ENCODE results near the gene IGDCC3. TPM values are rescaled to one million over a fixed set of nuclear protein-coding genes. Genes with fewer than 3 reads are reported as not detected.

The IGDCC3 gene
- total and polyA plus RNA-seq, 3 donors from 2014 or later, result 5.8 to 6.5 (median 6.5) TPM

GRCh38 chr15:65298731-65299130 lies 79.1 kb downstream of the IGDCC3 start:
- H3K9me3 ChIP-seq, result no peaks in the 10 kb centered on the region
- no peaks in the 10 kb centered on the region for H3K36me3 ChIP-seq (ENCODE audit: low read depth, missing control alignments)
- no peak for DNase-seq
- peaks cover 12% of the 10 kb centered on the region for H3K4me1 ChIP-seq
- no peaks in the 10 kb centered on the region for H3K27me3 ChIP-seq
- H3K4me3 ChIP-seq, result no peak overlapping the region
- WGBS, 2 donors, result 53 to 62% methylated on average over 11 of the region's 11 CpGs
- H3K27ac ChIP-seq, result no peak overlapping the region
- intact Hi-C loops (cut with DNase I; ENCODE audit: low total_unique reads), result no loop called here
- no peak for TF ChIP-seq POLR2A (IDR thresholded peaks at IDR 0.05)
- no peak for TF ChIP-seq CTCF (IDR thresholded peaks at IDR 0.05)

- H3K4me1 ChIP-seq, result peaks cover 8% of the 10 kb centered on the region
- no peak overlapping the region for H3K27ac ChIP-seq
- intact Hi-C loops (cut with DNase I; ENCODE audit: low total_unique reads), result no loop called here
- no peaks in the 10 kb centered on the region for H3K36me3 ChIP-seq (ENCODE audit: low read depth, missing control alignments)
- no peaks in the 10 kb centered on the region for H3K27me3 ChIP-seq
- H3K4me3 ChIP-seq, result no peak overlapping the region
- 75 to 78% methylated on average over 1 of the region's 1 CpG for WGBS, 2 donors
- TF ChIP-seq CTCF (IDR thresholded peaks at IDR 0.05) (no peak), POLR2A (IDR thresholded peaks at IDR 0.05) (no peak)
- no peak for DNase-seq
- H3K9me3 ChIP-seq, result no peaks in the 10 kb centered on the region
Observed at GRCh38 chr15:65292938-65293518, 84.8 kb downstream of the IGDCC3 start.

GRCh38 chr15:65290228-65290627 lies 87.6 kb downstream of the IGDCC3 start:
- intact Hi-C loops (cut with DNase I; ENCODE audit: low total_unique reads), result no loop called here

GRCh38 chr15:65289261-65289854 lies 88.4 kb downstream of the IGDCC3 start:
- Histone ChIP-seq H3K27me3 (no peaks in the 10 kb centered on the region), H3K4me3 (no peak overlapping the region), H3K36me3 (ENCODE audit: low read depth, missing control alignments) (no peaks in the 10 kb centered on the region), H3K9me3 (no peaks in the 10 kb centered on the region), H3K4me1 (peaks cover 4% of the 10 kb centered on the region), H3K27ac (no peak overlapping the region)
- no peak for TF ChIP-seq POLR2A (IDR thresholded peaks at IDR 0.05)
- no peak for TF ChIP-seq CTCF (IDR thresholded peaks at IDR 0.05)
- intact Hi-C loops (cut with DNase I; ENCODE audit: low total_unique reads), result no loop called here
- DNase-seq, result no peak
- WGBS, 2 donors, result 68 to 83% methylated on average over 7 of the region's 7 CpGs

More at GRCh38 chr15:65290228-65290627, 87.6 kb downstream of the IGDCC3 start:
- H3K27ac ChIP-seq, result no peak overlapping the region
- H3K4me3 ChIP-seq, result no peak overlapping the region
- no peaks in the 10 kb centered on the region for H3K9me3 ChIP-seq
- H3K4me1 ChIP-seq, result peaks cover 4% of the 10 kb centered on the region
- 88 to 90% methylated on average over 7 of the region's 7 CpGs for WGBS, 2 donors
- H3K27me3 ChIP-seq, result no peaks in the 10 kb centered on the region
- no peak for DNase-seq
- H3K36me3 ChIP-seq (ENCODE audit: low read depth, missing control alignments), result no peaks in the 10 kb centered on the region
- TF ChIP-seq POLR2A (IDR thresholded peaks at IDR 0.05) (no peak), CTCF (IDR thresholded peaks at IDR 0.05) (no peak)

GRCh38 chr15:65287520-65287855 lies 90.3 kb downstream of the IGDCC3 start:
- peaks cover 4% of the 10 kb centered on the region for H3K4me1 ChIP-seq
- H3K4me3 ChIP-seq, result no peak overlapping the region
- intact Hi-C loops (cut with DNase I; ENCODE audit: low total_unique reads), result no loop called here
- TF ChIP-seq POLR2A (IDR thresholded peaks at IDR 0.05), result no peak
- no peaks in the 10 kb centered on the region for H3K27me3 ChIP-seq
- no peak for DNase-seq
- WGBS, 2 donors, result 82 to 98% methylated on average over 3 of the region's 3 CpGs
- H3K9me3 ChIP-seq, result no peaks in the 10 kb centered on the region
- H3K36me3 ChIP-seq (ENCODE audit: low read depth, missing control alignments), result no peaks in the 10 kb centered on the region
- H3K27ac ChIP-seq, result peak overlapping the region; percentile 76 to 87

Measured in testis (tissue), 3 donors.